Peyer's patch (tissue), 4 donors: ENCODE results near the gene UGT1A9.

Experiments used
- CTCF ChIP-seq, 6 experiments: fragments of 450-650 bp in 4 of 6; fragments of 200-600 bp in 2 of 6; sonication (generic) in 1 of 6; IDR thresholded peaks; one replicate each; pipeline ENCODE4 v1.5.1; 2017 to 2019; ENCODE audit warnings: antibody characterized with exemption in 6 of 6, mild to moderate bottlenecking in 3 of 6, moderate library complexity in 1 of 6
- POLR2A ChIP-seq, 2 donors: fragments of 450-650 bp; IDR thresholded peaks; one replicate each; pipeline ENCODE4 v1.5.1; 2017; ENCODE audit warnings: antibody characterized with exemption in 2 of 2, mild to moderate bottlenecking in 2 of 2, moderate library complexity in 2 of 2

DNA sequence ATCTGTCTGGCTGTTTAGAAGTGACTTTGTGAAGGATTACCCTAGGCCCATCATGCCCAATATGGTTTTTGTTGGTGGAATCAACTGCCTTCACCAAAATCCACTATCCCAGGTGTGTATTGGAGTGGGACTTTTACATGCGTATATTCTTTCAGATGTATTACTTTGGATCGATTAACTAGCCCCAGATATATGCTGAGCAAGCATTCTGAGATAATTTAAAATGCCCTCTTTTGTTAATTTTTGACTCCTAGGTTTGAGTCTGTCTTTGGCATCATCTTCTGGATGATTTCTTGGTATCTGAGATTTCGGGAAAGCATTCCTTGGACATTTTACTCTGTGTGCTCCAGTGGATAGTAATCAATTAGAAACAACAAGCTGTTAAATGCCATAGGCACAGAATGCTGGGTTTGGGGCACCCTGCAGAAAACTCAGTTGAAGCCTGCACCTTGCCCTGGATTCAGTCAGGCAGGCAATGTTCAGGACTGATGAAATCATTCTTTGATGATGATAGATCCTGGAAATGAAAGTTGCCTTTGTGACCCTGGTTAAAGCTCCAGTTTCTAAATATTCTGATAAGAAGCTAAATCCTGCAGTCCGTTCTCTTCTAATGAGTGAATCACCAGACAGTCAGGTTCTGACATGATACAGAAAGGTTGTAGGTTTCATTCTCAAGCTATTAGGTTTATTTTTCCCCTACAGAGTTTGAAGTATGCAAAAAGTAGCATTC lies 89.5 kb downstream of the UGT1A9 start:
- TF ChIP-seq POLR2A (IDR thresholded peaks at IDR 0.05), result peak in 1 of 2 donors; percentile 44
- TF ChIP-seq CTCF (IDR thresholded peaks at IDR 0.05), result no peak
